IPS-NIHi7 (cell line): Measurements from ENCODE around the gene HSPB6.

Experiments
- DNase-seq: peaks from one replicate; pipeline ENCODE4 v3.0.0; 2012; ENCODE audit warnings: mixed read lengths; ENCODE audit errors: extremely low spot score

The HSPB6 gene

GRCh38 chr19:35716801-35717664 is 39.8 kb downstream of the HSPB6 start:
- peak; percentile 86 for DNase-seq

- peak; percentile 69 for DNase-seq
Measured at GRCh38 chr19:35715981-35716800, 40.6 kb downstream of the HSPB6 start.

GRCh38 chr19:35715355-35715809 is 41.4 kb downstream of the HSPB6 start:
- DNase-seq = no peak

GRCh38 chr19:35714601-35715354 is 42.1 kb downstream of the HSPB6 start:
- DNase-seq = peak; percentile 22

GRCh38 chr19:35713904-35714495 is 42.8 kb downstream of the HSPB6 start:
- no peak for DNase-seq

- DNase-seq = no peak
Measured at GRCh38 chr19:35713506-35713850, 43.4 kb downstream of the HSPB6 start.

- peak; percentile 29 for DNase-seq
Measured at GRCh38 chr19:35712567-35713505, 44.0 kb downstream of the HSPB6 start.

GRCh38 chr19:35710784-35711723 is 45.8 kb downstream of the HSPB6 start:
- no peak for DNase-seq

GRCh38 chr19:35708391-35708790 is 48.4 kb downstream of the HSPB6 start:
- DNase-seq = no peak
